ENCODE data around the gene LRP1-AS. TPM values are rescaled to one million over a fixed set of nuclear protein-coding genes. Genes with fewer than 3 reads are reported as not detected.

Gene LRP1-AS
- total RNA-seq, 2 experiments from 2014 or later = not detected

GRCh38 chr12:57187222-57188089 is 40.0 kb upstream of the LRP1-AS start:
- no peaks in the 10 kb centered on the region for H3K9me3 Mint-ChIP-seq (ENCODE audit: low read depth)
- H3K27ac Mint-ChIP-seq = no peak overlapping the region
- H3K27me3 Mint-ChIP-seq = no peaks in the 10 kb centered on the region

GRCh38 chr12:57185906-57186508 is 38.6 kb upstream of the LRP1-AS start:
- peaks cover 2% of the 10 kb centered on the region for H3K4me1 Mint-ChIP-seq
- no peaks in the 10 kb centered on the region for H3K36me3 Mint-ChIP-seq
- no peaks in the 10 kb centered on the region for H3K27me3 Mint-ChIP-seq
- CTCF ChIA-PET = interaction anchor here (0.8 to 8.2 kb wide), 10 partner anchors 10 to 175 kb away, joined by 3 to 74 read pairs (median 5); no protein-coding TSS in a partner anchor
- H3K9me3 Mint-ChIP-seq (ENCODE audit: low read depth) = no peaks in the 10 kb centered on the region
- H3K4me3 Mint-ChIP-seq = no peak overlapping the region
- no peak overlapping the region for H3K27ac Mint-ChIP-seq
- DNase-seq = no peak
- no peak for ATAC-seq

More at GRCh38 chr12:57187222-57188089, 40.0 kb upstream of the LRP1-AS start:
- DNase-seq (no peak), ATAC-seq (no peak)
- H3K36me3 Mint-ChIP-seq = no peaks in the 10 kb centered on the region
- CTCF ChIA-PET = interaction anchor here (0.8 to 2.0 kb wide), 7 partner anchors 9 to 76 kb away, joined by 3 to 11 read pairs (median 5); partner anchors contain the start of gene STAT6
- H3K4me1 Mint-ChIP-seq = peaks cover 2% of the 10 kb centered on the region
- H3K4me3 Mint-ChIP-seq = no peak overlapping the region

GRCh38 chr12:57185403-57185802 is 38.0 kb upstream of the LRP1-AS start:
- CTCF ChIA-PET = interaction anchor here (1.3 to 8.2 kb wide), 5 partner anchors 13 to 174 kb away, joined by 3 to 74 read pairs (median 6); no protein-coding TSS in a partner anchor
- H3K9me3 Mint-ChIP-seq (ENCODE audit: low read depth) = no peaks in the 10 kb centered on the region
- H3K4me1 Mint-ChIP-seq = peaks cover 2% of the 10 kb centered on the region
- ATAC-seq = no peak
- no peak overlapping the region for H3K27ac Mint-ChIP-seq
- no peaks in the 10 kb centered on the region for H3K27me3 Mint-ChIP-seq
- no peak for DNase-seq
- no peaks in the 10 kb centered on the region for H3K36me3 Mint-ChIP-seq
- H3K4me3 Mint-ChIP-seq = no peak overlapping the region

GRCh38 chr12:57183939-57184725 is 36.7 kb upstream of the LRP1-AS start:
- Mint-ChIP-seq H3K27me3 (no peaks in the 10 kb centered on the region), H3K9me3 (ENCODE audit: low read depth) (no peaks in the 10 kb centered on the region), H3K4me1 (peaks cover 2% of the 10 kb centered on the region), H3K4me3 (no peak overlapping the region), H3K27ac (no peak overlapping the region), H3K36me3 (no peaks in the 10 kb centered on the region)
- DNase-seq = no peak
- CTCF ChIA-PET = interaction anchor here (0.9 to 8.2 kb wide), 16 partner anchors 9 to 132 kb away, joined by 3 to 74 read pairs (median 6); partner anchors contain the start of genes LRP1, NEMP1 and STAT6
- ATAC-seq = no peak

GRCh38 chr12:57182918-57183575 is 35.6 kb upstream of the LRP1-AS start:
- Mint-ChIP-seq H3K36me3 (no peaks in the 10 kb centered on the region), H3K4me1 (peaks cover 2% of the 10 kb centered on the region), H3K27me3 (no peaks in the 10 kb centered on the region), H3K27ac (no peak overlapping the region), H3K9me3 (ENCODE audit: low read depth) (no peaks in the 10 kb centered on the region), H3K4me3 (no peak overlapping the region)
- peak; percentile 84 for DNase-seq
- peak; percentile 97 for ATAC-seq
- CTCF ChIA-PET = interaction anchor here (0.6 to 8.2 kb wide), 35 partner anchors 8 to 661 kb away, joined by 3 to 74 read pairs (median 4); partner anchors contain the start of genes LRP1, LRP1-AS, NEMP1 and RBMS2

GRCh38 chr12:57181561-57182155 is 34.2 kb upstream of the LRP1-AS start:
- no peaks in the 10 kb centered on the region for H3K9me3 Mint-ChIP-seq (ENCODE audit: low read depth)
- H3K4me1 Mint-ChIP-seq = peaks cover 2% of the 10 kb centered on the region
- CTCF ChIA-PET = interaction anchor here (1.0 to 8.2 kb wide), 12 partner anchors 8 to 112 kb away, joined by 3 to 74 read pairs (median 6); partner anchors contain the start of genes LRP1 and STAT6
- ATAC-seq (no peak), DNase-seq (no peak)
- no peak overlapping the region for H3K27ac Mint-ChIP-seq
- no peaks in the 10 kb centered on the region for H3K36me3 Mint-ChIP-seq
- no peak overlapping the region for H3K4me3 Mint-ChIP-seq
- no peaks in the 10 kb centered on the region for H3K27me3 Mint-ChIP-seq

- H3K4me3 Mint-ChIP-seq = no peak overlapping the region
- DNase-seq = no peak
- H3K27ac Mint-ChIP-seq = no peak overlapping the region
- CTCF ChIA-PET = interaction anchor here (1.0 to 8.2 kb wide), 7 partner anchors 8 to 70 kb away, joined by 3 to 74 read pairs (median 8); partner anchors contain the start of gene STAT6
- ATAC-seq = no peak
- H3K27me3 Mint-ChIP-seq = no peaks in the 10 kb centered on the region
- no peaks in the 10 kb centered on the region for H3K9me3 Mint-ChIP-seq (ENCODE audit: low read depth)
- H3K36me3 Mint-ChIP-seq = no peaks in the 10 kb centered on the region
- peaks cover 2% of the 10 kb centered on the region for H3K4me1 Mint-ChIP-seq
Observed at GRCh38 chr12:57181072-57181471, 33.7 kb upstream of the LRP1-AS start.

GRCh38 chr12:57180321-57180989 is 33.0 kb upstream of the LRP1-AS start:
- ATAC-seq (no peak), DNase-seq (no peak)
- H3K4me1 Mint-ChIP-seq = peaks cover 2% of the 10 kb centered on the region
- no peaks in the 10 kb centered on the region for H3K36me3 Mint-ChIP-seq
- CTCF ChIA-PET = interaction anchor here (1.0 to 8.2 kb wide), 4 partner anchors 22 to 69 kb away, joined by 3 to 74 read pairs (median 3); partner anchors contain the start of gene STAT6
- no peaks in the 10 kb centered on the region for H3K9me3 Mint-ChIP-seq (ENCODE audit: low read depth)
- no peak overlapping the region for H3K4me3 Mint-ChIP-seq
- no peak overlapping the region for H3K27ac Mint-ChIP-seq
- H3K27me3 Mint-ChIP-seq = no peaks in the 10 kb centered on the region

GRCh38 chr12:57179331-57180086 is 32.1 kb upstream of the LRP1-AS start:
- CTCF ChIA-PET = interaction anchor here (8.2 kb wide), 1 partner anchor 55 kb away, joined by 74 read pairs; no protein-coding TSS in a partner anchor
- no peak overlapping the region for H3K4me3 Mint-ChIP-seq
- no peaks in the 10 kb centered on the region for H3K9me3 Mint-ChIP-seq (ENCODE audit: low read depth)
- peaks cover 2% of the 10 kb centered on the region for H3K4me1 Mint-ChIP-seq
- no peak for DNase-seq
- no peak overlapping the region for H3K27ac Mint-ChIP-seq
- H3K27me3 Mint-ChIP-seq = no peaks in the 10 kb centered on the region
- no peak for ATAC-seq
- no peaks in the 10 kb centered on the region for H3K36me3 Mint-ChIP-seq

- Mint-ChIP-seq H3K27me3 (no peaks in the 10 kb centered on the region), H3K4me3 (no peak overlapping the region), H3K4me1 (peaks cover 2% of the 10 kb centered on the region), H3K27ac (no peak overlapping the region), H3K9me3 (ENCODE audit: low read depth) (no peaks in the 10 kb centered on the region), H3K36me3 (no peaks in the 10 kb centered on the region)
- no peak for ATAC-seq
- CTCF ChIA-PET = interaction anchor here (0.8 to 8.2 kb wide), 2 partner anchors 9 to 54 kb away, joined by 3 to 74 read pairs; no protein-coding TSS in a partner anchor
- no peak for DNase-seq
Observed at GRCh38 chr12:57178213-57178612, 30.8 kb upstream of the LRP1-AS start.

GRCh38 chr12:57177354-57177753 is 29.9 kb upstream of the LRP1-AS start:
- H3K4me3 Mint-ChIP-seq = no peak overlapping the region
- ATAC-seq (no peak), DNase-seq (no peak)
- H3K27ac Mint-ChIP-seq = no peak overlapping the region
- H3K9me3 Mint-ChIP-seq (ENCODE audit: low read depth) = no peaks in the 10 kb centered on the region
- no peaks in the 10 kb centered on the region for H3K36me3 Mint-ChIP-seq
- H3K27me3 Mint-ChIP-seq = no peaks in the 10 kb centered on the region
- CTCF ChIA-PET = interaction anchor here (2.6 to 5.8 kb wide), 2 partner anchors 9 to 52 kb away, joined by 11 to 88 read pairs; partner anchors contain the start of gene LRP1
- H3K4me1 Mint-ChIP-seq = no peaks in the 10 kb centered on the region

Data from activated CD8-positive, alpha-beta memory T cell treated with anti-CD3 and anti-CD28 coated beads, Interleukin-2, amount 10 ng/mL, durations not matched to agents 7 days and 5 days (primary cell).